ENCODE results near the gene PDS5A.
"Not testable (repeated sequence)": the region's sequence is repeated elsewhere in the genome, so short reads cannot be mapped to it uniquely, and the experiment has no call there.

Gene PDS5A

GRCh38 chr4:39821951-39822350 lies 155.8 kb downstream of the PDS5A start:
- no peak for DNase-seq

GRCh38 chr4:39820186-39820585 lies 157.5 kb downstream of the PDS5A start:
- DNase-seq, result no peak

GRCh38 chr4:39818646-39819045 lies 159.1 kb downstream of the PDS5A start:
- no peak for DNase-seq

GRCh38 chr4:39814403-39815185 lies 163.1 kb downstream of the PDS5A start:
- DNase-seq, result no peak

- DNase-seq, result not testable (repeated sequence)
Observed at GRCh38 chr4:39813761-39814160, 163.9 kb downstream of the PDS5A start.

- DNase-seq, result not testable (repeated sequence)
Observed at GRCh38 chr4:39813033-39813432, 164.7 kb downstream of the PDS5A start.

- no peak for DNase-seq
Observed at GRCh38 chr4:39812500-39812899, 165.2 kb downstream of the PDS5A start.

GRCh38 chr4:39808231-39808749 lies 169.4 kb downstream of the PDS5A start:
- DNase-seq, result no peak

- DNase-seq, result no peak
Observed at GRCh38 chr4:39802005-39802404, 175.7 kb downstream of the PDS5A start.

- not testable (repeated sequence) for DNase-seq
Observed at GRCh38 chr4:39792976-39793375, 184.7 kb downstream of the PDS5A start.

- DNase-seq, result no peak
Observed at GRCh38 chr4:39792529-39792928, 185.2 kb downstream of the PDS5A start.

- DNase-seq, result no peak
Observed at GRCh38 chr4:39792128-39792527, 185.6 kb downstream of the PDS5A start.

GRCh38 chr4:39786838-39787237 lies 190.9 kb downstream of the PDS5A start:
- DNase-seq, result no peak

GRCh38 chr4:39785083-39785482 lies 192.6 kb downstream of the PDS5A start:
- DNase-seq, result no peak

GRCh38 chr4:39781988-39782387 lies 195.7 kb downstream of the PDS5A start:
- not testable (repeated sequence) for DNase-seq

Measured in NCI-H1048 (cell line).